H1 (cell line): ENCODE data around the gene MT1X. TPM values are rescaled to one million over a fixed set of nuclear protein-coding genes. Genes with fewer than 3 reads are reported as not detected.

Source experiments
- E2F6 ChIP-seq: IDR thresholded peaks from 2 replicates; pipeline ENCODE4 v1.6.1; 2012; ENCODE audit warnings: inconsistent platforms
- GABPA ChIP-seq: IDR thresholded peaks from 2 replicates; pipeline ENCODE4 v1.6.1; 2011; ENCODE audit warnings: mild to moderate bottlenecking, low read length, moderate library complexity, borderline replicate concordance; ENCODE audit not compliant: insufficient read depth
- polyA plus RNA-seq, 7 experiments: library from polyadenylated mRNA; depleted of rRNA in 3 of 7; stranded (reverse) in 5 of 7; unstranded in 2 of 7; fragments of >200 nt in 5 of 7; fragments of 200-250 nt in 2 of 7; gene quantifications; 1 replicate in 5 of 7; 2 replicates in 1 of 7; 4 replicates in 1 of 7; pipeline versions ENCODE4 v1.2.1 to v1.2.3, GENCODE V29; 2011 to 2013; ENCODE audit warnings: missing spikeins in 2 of 7, mixed read lengths in 2 of 7
- total RNA-seq: library from RNA; stranded (reverse); fragmentation: NEBNext Ultra II Directional; extraction: Animal tissue kit (Norgen Biotek cat#: 25700); gene quantifications from 2 replicates; pipeline ENCODE4 v1.2.1, GENCODE V29; 2021

The MT1X gene
- total and polyA plus RNA-seq, 2 of the 8 experiments (the other 6 are each of a cell fraction or from before 2014, with no cell fraction given) = 52.4 to 1,060 TPM

DNA sequence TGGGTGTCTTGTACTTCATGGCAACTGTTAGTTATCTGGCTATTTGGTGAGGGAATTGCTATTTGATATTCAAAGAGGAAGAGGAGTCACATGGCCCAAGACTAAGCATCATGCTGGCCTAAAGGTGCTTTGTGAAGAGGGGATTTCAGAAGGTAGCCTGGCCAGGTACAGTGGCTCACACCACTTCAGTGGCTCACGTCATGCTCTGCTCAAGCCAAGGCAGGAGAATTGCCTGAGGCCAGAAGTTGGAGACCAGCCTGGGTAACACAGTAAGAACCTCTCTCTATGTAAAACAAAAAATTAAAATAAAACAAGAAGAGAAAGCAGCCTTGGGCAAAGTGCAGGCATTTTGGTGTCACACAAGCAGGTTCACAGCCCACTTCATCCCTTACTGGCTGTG is 37.0 kb upstream of the MT1X start (continued):
- TF ChIP-seq E2F6 (no peak), GABPA (no peak)
